NCI-H146 (cell line): ENCODE measurements around the gene POLK.
"Not testable (repeated sequence)": the region's sequence is repeated elsewhere in the genome, so short reads cannot be mapped to it uniquely, and the experiment has no call there.

Experiments
- DNase-seq: peaks from one replicate; lab custom pipeline; 2025; lab: John Stamatoyannopoulos, UW

Gene POLK

DNA sequence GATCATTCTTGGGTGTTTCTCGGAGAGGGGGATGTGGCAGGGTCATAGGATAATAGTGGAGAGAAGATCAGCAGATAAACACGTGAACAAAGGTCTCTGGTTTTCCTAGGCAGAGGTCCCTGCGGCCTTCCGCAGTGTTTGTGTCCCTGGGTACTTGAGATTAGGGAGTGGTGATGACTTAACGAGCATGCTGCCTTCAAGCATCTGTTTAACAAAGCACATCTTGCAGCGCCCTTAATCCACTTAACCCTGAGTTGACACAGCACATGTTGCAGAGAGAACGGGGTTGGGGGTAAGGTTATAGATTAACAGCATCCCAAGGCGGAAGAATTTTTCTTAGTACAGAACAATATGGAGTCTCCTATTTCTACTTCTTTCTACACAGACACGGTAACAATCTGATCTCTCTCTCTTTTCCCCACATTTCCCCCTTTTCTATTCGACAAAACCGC, 99.2 kb downstream of the POLK start:
- DNase-seq = not testable (repeated sequence)

DNA sequence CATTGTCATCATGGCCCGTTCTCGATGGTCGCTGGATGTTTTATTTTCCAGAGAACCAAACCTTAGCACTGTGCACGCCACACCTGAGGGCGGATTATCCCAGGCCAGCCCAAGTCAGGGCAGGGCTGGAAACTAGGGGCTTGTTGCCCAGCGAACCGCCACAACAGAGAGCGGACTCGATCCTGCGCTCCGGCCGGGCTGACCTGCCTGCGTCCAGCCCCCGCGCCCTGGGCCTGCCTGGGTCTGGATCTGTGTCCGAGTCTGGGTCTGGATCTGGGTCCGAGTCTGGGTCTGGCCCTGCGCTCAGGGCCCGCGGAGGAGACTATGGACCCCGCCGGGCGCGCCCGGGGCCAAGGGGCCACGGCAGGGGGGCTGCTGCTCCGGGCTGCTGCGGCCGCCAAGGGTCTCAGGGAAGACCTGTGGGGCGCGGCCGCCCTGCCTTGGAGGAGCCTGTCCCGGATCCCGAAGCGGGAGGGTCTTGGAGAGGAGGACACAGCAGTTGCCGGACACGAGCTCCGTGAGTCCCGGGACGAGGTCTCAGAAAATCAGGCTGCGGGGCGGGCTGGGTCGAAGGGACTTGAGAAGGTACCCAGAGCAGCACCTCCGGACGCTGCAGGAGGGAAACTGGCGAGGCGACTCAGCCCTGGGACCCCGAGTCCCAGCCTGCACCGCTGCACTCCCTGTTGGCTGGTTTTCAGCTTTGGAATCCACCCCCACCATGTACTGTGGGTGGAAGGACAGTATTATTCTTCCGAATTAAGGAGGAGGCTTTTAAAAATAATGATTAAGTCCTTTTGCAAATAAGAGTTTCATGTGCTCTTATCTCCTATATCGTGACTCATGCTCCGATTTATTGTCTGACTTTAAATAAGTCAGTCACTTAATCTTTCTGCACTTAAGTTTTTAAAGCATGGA, 99.9 kb downstream of the POLK start, which contains the start of gene ANKDD1B:
Gene ANKDD1B (plus strand): TSS at position 143 of the 915 bp plus-strand sequence. CDS start 182 bp downstream, at position 325.
- no peak for DNase-seq

DNA sequence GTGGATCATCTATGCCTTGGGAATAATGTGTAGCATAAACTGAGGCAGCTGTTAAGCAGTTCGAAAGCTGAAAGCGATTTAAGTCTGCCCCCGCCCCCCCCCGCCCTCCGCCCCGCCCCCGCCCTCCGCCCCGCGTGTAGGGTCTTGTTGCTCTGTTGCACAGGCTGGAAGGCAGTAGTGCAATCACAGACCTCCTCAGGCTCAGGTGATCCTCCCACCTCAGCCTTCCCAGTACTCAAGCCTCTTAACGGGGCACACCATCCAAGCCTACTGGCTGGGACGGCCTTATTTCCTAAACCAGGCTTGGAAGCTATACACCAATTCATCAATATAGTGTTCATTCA, 100.5 kb downstream of the POLK start:
- no peak for DNase-seq

DNA sequence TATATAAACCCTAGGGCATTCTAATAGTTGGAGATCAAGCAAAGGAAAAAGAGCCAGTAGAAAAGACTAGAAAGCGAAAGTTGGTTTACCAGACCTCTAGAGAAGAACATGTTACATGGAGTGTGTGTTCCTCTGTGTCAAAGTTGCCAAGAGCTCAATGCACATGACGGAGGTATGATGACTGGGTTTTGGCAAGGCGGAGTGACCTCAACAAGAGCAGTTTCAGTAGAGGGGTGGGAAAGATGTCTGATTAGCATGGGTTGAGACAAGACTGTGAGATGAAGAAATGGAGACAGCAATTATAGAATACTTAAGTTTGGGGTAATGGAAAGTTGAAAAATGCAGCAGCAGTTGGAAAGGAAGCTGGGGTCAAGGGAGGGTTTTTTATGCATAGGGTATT, 101.2 kb downstream of the POLK start:
- no peak for DNase-seq

DNA sequence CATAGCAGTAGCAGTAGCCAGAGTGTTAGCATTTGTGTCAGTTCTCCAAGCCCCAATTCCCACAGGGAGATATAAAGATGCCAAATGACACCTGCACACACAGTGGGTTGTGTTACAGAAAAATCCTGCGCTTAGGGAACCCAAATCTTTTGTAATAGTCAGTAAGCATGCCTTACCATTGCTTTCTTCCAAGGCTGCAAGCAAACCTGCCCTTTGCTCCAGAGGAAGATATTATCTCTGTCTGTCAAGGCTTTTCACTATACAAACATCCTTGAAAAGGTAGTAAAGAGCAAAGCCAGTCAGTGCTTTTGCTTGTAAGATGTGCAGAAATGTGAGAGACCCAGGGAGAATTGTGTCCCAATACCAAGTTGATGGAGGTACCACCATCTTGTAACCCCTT, 102.5 kb downstream of the POLK start:
- no peak for DNase-seq

DNA sequence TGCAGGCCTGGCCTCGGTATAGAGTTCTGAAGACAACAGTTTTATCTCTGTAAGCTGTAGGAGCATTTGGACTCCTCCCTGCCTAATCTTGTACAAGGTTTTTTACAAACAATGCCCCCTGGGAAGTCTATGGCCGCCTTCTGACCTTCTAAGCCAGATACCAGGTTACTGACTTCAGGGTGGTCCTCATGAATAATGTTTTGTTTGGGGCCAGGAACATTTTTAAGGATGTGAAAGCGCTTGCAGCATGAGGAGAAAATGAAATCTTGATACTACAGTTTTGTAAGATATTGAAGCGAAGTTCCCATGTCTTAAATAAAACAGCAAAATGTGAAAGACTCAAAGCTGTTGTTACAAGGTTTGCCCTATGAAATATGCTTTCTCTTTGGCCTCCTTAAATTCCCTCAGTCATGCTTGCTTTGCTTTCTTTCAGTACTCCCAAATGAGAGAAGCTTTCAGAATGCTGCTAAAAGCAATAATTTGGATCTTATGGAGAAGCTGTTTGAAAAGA, 104.7 kb downstream of the POLK start:
- DNase-seq = no peak

DNA sequence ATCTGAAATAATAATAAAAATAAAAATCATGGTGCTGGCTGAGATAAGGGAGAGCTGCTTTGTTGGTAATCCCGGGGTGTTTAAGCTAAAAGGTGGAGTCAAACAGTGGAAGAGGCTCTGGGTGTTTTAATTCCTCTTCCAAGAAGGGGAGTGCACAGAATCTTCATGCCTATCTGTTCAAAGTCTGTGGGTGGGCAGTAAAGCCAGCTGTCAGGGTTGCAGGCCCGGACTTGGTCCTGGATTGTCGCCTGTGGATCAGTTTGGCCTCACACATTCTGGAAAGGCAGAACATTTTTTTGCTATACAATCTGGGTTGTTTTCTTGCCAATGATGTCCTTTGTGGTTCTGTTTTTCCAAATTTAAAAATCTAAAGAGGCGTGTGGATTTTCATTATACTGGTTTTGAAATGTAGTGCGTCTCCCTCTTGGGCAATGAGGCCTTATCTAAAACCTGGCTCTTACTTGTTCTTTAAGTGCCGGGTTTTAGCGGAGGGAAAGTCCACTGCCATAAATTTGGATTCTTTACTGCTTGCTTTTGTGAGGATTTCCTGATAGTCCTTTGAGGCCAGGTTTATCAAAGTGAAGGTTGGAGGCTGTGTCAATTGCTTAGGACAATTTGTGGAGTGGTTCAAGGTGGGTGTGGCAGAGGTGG, 105.4 kb downstream of the POLK start:
- DNase-seq = no peak

DNA sequence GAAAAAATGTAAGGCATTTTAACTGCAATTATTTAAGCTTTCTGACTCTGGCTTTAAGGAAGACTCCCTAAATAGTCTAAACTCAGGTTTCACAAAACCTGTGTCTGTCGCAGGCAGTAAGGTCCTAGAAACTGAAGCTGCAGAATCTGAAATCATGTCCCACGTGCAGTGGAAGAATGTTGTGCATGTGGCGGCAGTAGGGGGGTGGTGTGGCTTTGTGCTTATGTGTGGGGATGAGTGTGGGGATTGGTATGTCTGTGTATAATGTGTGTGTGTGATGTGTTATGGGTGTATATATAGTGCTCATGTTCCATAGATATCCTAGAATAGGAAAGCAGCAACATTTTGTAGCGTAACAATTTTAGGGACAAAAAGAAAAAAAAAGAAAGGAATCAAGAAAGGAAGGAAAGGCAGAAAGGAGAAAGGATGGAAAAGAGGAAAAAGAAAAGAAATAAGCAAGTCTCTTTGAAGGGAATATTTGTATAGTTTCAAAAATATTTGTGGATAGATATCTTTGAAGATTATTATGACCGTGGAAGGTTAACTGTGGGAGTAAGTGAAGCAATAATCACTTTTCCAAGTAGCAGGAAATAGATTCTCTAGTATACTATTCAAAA, 106.2 kb downstream of the POLK start:
- no peak for DNase-seq

DNA sequence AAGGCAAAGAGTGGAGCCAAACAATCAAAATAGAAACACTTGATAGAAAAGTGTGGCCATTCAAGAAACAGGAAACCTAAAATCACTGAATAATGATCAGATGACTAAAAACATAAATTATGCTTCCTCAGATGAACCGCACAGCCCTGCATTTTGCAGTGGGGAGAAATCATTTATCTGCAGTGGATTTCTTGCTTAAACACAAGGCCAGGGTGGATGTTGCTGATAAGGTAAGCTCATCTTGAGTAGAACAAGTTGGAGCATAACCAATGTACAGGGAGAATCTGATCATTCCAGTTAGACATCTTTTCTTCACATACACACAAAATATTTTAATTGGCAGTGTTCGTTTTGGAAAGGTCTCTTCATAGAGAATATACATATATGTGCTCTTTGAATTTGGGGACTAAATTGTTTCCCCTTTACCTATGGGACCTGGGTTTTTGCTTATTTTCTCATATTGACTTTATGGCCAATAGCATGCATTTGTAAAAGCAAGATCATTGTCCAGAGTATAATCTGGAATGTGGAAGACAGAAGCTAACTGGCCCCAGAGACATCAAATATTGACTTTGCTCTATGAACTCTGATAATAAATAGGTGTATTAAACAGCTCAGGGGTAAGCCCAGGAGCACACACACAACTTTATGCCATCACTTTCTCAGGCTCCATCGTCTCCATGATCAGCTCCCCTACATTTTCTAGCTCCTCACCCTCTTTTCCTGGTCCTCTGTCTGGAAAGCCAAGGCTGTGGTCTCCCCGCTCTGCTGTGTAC, 108.7 kb downstream of the POLK start:
- no peak for DNase-seq

DNA sequence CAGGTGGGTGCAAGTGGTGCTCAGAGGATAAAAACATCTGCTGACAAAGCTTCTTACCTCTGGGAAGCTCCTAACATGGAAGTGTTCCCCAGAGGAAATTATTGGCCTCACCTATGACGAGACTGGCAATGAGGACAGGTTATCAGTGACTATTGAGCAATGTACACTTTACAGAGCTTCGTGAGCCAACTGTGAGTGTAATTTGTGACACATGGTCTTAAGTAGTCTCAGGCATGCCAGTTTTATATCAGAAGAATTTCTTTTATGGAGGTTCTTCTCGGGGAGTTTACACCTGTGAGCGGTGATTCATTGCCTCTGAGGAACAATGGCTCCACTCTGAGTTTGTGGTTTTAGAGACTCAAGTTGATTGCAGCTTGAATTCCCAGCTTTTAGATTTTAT, 110.9 kb downstream of the POLK start:
- DNase-seq = no peak

DNA sequence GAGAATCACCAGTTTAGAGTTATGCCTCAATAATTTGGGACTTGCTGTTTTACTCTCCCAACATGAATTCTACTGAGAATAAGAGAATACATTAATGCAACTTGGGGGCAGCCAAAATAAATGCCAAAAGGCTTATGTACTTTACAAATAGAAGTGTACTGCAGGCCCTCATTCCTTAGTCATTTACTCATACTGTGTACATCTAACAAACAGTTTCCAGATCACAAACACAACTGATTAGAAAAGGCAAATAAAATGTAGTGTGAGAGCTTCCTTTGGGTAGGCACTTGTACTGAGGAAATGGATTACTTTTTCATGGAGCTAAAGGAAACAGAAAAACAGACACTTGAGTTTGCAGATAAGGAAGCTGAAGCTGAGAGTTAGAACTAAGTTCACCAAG, 112.2 kb downstream of the POLK start:
- no peak for DNase-seq

DNA sequence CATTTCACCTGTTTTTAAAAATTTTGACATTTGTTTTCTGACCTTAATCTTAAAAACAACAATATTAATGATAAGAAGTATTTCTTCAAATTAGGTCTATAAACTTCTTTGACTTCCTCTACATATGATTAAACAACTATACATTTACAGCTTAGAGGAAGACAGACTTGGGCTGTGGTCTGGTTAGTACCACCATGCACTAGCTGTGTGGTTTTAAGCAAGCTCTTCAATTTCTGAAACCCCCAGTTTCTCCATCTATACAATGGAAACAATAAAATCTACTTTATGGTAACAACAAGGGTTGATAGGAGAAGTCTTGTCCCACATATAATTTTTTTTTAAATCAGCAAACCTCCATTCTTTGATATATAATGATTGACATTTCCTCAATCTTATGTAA, 115.3 kb downstream of the POLK start:
- DNase-seq = no peak

DNA sequence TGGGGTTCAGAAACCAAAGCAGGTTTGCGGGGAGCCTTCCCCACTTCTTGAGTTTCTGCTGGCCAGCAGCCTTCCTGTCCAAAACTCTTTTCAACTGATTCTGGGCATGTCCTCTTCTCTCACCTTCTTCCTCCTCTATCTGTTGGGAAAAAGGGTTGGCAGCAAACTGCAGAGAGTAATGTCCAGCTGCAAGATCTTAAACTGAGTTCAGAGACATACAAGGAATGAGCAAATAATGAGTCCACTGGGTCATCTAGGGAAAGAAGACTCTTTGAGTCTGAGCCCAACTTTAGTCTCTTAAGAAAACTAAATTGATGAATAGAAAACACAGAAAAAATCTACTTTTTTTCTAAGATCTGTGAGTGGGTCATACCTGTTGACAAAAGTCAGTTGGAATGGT, 116.1 kb downstream of the POLK start:
- DNase-seq = no peak

DNA sequence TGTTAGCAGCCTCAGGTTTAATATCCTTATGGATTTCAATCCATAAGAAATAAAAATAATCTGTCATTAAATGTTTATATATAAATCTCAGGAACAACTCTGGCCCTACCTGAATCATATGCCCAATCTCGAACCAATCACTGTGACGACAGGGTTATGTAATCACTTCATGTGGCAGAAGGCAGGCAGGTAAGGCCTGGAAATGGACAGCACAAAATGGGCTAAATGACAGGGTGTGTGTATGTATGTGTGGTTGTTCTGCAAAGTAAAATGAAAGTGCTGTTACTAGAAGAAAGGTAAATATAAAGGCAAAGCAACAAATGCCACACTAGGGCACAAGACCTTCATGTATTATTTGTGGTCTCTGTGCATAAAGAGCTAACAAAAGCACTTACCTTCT, 119.2 kb downstream of the POLK start:
- DNase-seq = no peak

DNA sequence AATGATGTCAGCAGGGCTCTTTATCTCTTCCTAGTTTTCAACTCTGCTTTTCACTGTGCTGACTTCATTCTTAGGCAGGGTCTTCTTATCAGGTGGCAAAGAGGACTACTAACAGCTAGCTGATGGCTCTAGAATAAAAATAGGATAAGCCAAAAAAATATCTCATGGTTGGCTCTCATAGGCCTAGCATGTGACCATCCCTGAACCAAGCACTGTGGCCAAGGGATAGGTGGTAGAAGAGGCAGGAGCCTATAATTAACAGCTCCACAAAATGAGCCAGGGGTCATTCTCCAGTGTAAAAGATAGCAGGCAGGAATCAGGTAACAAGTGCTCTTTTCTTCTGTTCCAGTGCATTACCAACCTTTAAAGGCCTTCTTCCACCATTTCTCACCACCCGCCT, 120.6 kb downstream of the POLK start:
- DNase-seq = no peak

DNA sequence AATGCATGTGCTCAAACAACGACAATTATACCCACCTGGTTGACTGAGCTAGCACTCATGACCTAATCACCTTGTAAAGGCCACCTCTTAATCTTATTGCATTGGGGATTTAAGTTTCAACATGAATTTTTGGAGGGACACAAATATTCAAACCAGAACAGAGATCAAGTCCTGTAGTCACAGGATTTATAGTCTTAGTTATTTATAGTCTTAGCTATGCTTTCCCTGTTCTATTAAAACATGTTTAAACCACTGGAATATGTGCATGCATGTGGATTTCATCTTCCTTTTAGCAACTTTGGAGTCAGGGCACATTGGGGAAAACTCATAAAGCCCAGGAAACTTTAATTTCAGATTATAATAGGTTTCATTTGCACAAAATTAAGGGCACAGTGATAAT, 126.3 kb downstream of the POLK start:
- DNase-seq = no peak

DNA sequence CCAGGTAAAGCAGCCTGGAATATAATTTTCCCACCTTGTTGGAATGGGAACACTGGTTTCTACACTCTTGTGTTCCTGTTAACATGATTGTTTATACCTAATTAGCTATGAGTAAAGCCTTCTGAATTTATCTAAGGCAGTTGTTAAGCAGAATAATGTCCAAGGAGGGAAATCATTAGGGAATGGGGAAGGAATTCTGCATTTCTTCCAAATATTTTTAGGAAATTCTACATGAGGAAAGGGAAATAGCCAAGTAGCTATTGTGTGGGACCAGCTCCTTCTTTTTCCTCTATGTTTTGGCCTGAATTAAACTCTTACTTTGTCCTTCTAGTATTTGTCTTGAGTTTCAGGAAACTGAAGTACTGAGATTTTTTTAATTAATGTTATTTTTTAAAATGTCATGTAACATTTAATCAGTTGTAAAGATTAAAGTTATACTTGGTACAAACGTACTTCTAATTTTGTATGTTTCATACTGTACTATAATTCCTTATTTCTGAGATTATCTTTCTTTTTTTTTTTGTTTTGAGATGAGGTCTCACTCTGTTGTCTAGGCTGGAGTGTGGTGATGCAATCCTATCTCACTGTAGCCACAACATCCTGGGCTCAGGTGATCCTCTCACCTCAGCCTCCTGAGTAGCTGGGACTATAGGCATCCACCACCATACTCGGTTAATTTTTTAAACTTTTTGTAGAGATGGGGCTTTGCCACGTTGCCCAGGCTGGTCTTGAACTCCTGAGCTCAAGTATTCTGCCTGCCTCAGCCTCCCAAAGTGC, 128.0 kb downstream of the POLK start:
- no peak for DNase-seq

DNA sequence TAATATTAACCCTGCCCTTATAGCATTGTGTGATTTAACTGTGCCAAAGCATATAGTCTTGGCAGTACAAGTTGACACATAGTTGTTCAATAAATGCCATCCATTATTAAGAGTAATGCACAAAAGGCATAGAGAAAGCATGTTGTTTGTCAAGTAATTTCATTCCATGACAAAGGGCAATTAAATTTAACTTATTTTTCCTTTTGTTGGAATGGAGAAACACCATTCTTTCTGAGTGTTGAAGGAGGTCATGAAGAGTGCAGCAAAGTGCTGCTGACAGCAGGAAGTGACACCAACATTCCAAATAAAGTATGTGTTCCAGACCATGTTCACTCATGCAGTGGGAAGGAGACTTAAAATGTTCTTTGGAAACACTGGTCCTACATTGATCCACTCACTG, 128.7 kb downstream of the POLK start:
- no peak for DNase-seq

DNA sequence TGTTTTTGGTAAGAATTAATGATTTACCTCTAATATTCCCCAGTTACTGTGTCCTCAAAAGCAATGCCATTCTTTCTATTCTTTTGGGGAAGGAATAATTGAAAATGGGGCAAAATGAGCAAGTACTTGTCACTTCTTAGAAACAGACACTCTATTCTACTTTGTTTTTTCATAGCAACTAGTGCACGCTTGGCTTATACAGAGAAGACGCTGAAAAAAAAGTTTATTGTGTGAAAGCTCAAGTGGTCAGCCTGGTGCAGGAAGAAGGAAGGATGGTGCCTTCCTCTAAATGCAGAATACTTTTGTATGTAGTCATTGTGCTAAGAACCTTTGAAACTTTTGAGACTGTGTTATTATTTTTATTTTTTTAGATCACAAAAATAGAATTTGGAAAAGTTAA, 129.1 kb downstream of the POLK start:
- no peak for DNase-seq

DNA sequence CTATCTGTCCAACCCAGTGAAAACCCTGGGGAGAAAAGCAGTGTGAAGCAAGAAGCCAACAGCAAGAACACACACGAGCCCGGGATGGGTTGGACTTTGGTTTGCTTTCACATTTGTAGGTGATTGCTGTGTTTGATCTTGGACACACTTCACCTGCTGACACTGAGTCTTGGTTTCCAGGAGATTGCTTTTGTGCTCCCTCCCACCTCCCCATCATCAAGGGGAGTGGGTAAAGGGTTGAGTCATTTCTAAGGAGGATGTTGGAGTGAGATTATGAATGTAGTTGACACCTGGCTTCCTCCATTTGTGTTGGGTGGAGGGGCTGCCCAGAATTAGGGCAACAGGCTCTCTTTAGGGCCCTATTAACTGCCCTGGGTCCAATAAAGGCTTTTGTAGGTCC, 137.0 kb downstream of the POLK start:
- DNase-seq = no peak
